ENCODE data around the gene DLX5. TPM values are rescaled to one million over a fixed set of nuclear protein-coding genes. Genes with fewer than 3 reads are reported as not detected.

Gene DLX5
- total and polyA plus RNA-seq, 4 experiments from 2014 or later: not detected

DNA sequence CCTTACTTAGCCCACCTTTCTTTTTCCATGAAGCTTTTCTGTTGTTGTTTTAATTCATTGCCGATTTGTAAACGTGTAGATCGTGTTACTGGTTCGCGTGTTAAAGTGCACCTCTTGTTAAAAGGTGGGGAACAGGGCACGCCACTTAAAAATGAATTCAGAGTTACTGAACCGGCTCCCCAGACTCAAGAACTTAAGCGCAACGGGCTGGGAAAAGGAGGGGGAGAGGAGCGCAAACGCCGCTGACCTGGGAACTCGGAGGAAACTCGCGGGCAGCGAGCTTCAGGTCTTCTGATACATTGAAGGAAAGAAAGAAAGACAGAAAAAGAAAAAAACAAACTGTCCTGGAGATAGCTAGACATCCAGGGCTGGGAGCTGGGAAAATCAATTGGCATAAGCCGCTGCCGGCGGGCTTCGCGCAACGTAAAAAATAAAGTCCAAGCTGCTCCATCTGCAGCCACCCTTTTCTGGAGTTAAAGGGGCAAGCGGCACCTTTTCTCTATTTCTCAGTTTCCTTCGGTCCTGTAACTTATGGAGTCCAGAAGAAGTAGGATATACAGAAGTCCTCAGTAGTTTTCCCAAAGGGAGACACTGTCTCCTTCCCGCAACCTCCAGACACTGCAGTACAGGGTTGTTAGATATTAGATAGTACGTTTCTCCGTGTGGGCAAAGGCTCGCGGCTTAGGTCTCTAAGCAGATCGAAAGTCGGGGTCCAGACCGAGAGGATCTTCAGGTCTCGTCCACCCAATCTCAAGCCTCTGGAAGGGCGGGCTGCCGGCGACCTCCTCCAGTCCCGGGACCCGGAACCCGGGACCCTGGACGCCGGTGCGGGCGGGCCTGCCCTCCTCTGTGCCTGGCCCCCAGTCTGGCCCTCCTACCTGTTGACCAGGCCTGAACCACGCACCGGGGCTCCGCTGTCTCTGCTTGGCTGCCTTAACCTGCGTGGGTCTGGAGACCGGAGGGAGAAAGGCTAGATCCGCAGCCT lies 21.1 kb downstream of the DLX5 start:
- DNase-seq: no peak
- Mint-ChIP-seq H3K9me3 (peaks cover 0 to 26% (median 13%) of the 10 kb centered on the region in 8 donors), H3K4me3 (peak overlapping the region in 6 of 8 donors; percentile 43 to 85 (median 52)), H3K36me3 (no peaks in the 10 kb centered on the region), H3K4me1 (peaks cover 2 to 28% (median 13%) of the 10 kb centered on the region in 4 donors), H3K27me3 (peaks cover 66 to 71% of the 10 kb centered on the region in 2 donors), H3K27ac (peak overlapping the region in 3 of 7 donors; percentile 35 to 48 (median 41))
- Histone ChIP-seq H3K36me3 (ENCODE audit: insufficient read depth, low read length) (no peaks in the 10 kb centered on the region), H3K27ac (ENCODE audit: low read depth, low read length) (no peak overlapping the region), H3K4me3 (ENCODE audit: low read length in 2 of 2) (peak overlapping the region in 1 of 2 donors; percentile 19), H3K4me1 (ENCODE audit: insufficient read depth, low read length) (peaks cover 29% of the 10 kb centered on the region), H3K27me3 (ENCODE audit: insufficient read depth, low read length) (peaks cover 76% of the 10 kb centered on the region), H3K9me3 (ENCODE audit: control insufficient read depth in 1 of 2, low read length in 2 of 2) (no peaks in the 10 kb centered on the region)
- POLR2A ChIA-PET (ENCODE audit: partially characterized antibody): no interaction called here
- intact Hi-C loops (cut with micrococcal nuclease): no loop called here
- CTCF ChIA-PET (ENCODE audit: partially characterized antibody): interaction anchor here (0.6 kb wide), 1 partner anchor 13 kb away, joined by 3 read pairs; no protein-coding TSS in a partner anchor

DNA sequence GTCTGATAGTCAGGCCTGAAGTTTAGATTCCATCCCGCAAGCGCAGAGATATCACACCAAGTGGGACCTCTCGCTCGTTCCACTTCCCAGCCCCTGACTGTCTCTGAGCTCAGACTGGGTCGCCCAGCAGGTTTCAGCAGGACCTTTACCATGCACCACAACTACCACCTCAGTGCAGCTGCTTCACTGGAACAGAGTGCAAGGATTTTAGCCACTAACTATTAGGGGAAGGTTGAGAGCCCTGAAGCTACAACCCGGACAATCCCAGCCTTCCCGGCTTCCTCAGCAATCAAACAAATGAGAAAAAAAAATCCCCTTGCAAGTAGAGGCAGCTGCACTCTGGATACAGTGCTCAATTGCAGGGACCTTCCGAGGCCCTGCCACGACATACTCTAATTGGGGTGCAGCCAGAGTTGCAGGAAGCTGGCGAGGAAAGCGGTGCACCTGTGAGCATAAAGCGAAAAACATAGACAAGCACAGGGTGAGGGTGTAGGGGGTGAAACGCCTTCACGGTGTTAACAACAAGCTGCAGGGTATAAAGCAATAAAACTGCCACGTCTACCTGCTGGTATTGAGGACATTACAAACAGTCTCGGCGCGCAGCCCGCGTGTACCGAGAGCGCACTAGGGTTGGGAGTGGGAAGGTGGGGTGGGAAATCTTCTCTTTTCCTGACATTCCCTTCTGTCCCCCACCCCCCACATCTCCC lies 21.9 kb downstream of the DLX5 start:
- peak overlapping the region in 3 of 8 donors; percentile 13 to 52 (median 39) for H3K4me3 Mint-ChIP-seq
- intact Hi-C loops (cut with micrococcal nuclease): no loop called here
- POLR2A ChIA-PET (ENCODE audit: partially characterized antibody): no interaction called here

DNA sequence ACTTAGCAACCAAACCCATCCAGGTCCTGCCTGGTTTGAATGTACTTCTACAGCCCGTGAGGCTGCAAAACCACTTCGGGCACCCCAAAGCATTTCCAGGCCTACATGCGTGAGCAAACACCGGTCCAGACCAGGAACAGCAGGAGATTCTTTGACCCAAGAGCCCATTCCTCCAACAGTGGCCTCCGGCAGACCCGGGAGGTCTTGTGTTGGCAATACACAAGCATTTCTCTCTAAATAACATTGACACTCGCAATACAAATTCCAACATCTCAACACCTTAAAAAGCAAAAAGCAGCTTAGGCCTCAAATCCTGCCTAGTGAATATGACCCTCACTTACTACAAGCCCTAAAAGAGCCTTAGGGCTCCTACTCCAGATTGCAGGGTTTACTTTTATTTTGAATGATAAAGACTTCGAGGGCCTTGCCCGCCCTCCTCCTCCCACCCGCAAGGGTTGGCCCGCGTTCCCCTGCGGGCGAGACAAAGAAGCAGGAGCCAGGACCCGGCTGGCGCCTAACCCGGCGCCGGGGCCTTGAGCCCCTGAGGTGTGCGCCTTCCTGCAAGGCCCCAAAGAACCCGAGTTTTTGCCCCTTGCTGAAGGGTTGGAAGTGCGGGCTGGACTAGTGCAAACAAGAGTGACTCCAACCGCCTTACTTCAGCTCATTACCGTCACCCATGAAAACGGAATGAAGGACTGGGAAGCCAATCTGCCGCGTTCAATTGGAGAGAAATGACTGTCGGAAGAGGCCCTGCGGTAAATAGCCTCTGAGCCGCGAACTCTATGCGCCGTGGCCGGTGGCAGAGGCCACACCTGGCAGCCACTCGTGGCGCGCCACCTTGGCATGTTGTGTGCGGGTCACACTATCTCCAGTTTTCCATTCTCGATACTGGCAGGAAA lies 22.7 kb downstream of the DLX5 start:
- H3K9me3 ChIP-seq (ENCODE audit: control insufficient read depth in 1 of 2, low read length in 2 of 2): no peaks in the 10 kb centered on the region
- H3K4me1 Mint-ChIP-seq: peaks cover 4 to 26% (median 13%) of the 10 kb centered on the region in 4 donors
- ChIA-PET CTCF (ENCODE audit: partially characterized antibody) (no interaction called here), POLR2A (ENCODE audit: partially characterized antibody) (no interaction called here)
- H3K4me1 ChIP-seq (ENCODE audit: insufficient read depth, low read length): peaks cover 24% of the 10 kb centered on the region
- no peak overlapping the region for H3K27ac ChIP-seq (ENCODE audit: low read depth, low read length)
- H3K27me3 Mint-ChIP-seq: peaks cover 67 to 74% of the 10 kb centered on the region in 2 donors
- intact Hi-C loops (cut with micrococcal nuclease): no loop called here
- H3K27me3 ChIP-seq (ENCODE audit: insufficient read depth, low read length): peaks cover 74% of the 10 kb centered on the region
- H3K36me3 ChIP-seq (ENCODE audit: insufficient read depth, low read length): no peaks in the 10 kb centered on the region
- peak overlapping the region in 1 of 8 donors; percentile 39 for H3K4me3 Mint-ChIP-seq
- peak overlapping the region in 1 of 7 donors; percentile 6 for H3K27ac Mint-ChIP-seq
- no peaks in the 10 kb centered on the region for H3K36me3 Mint-ChIP-seq
- H3K4me3 ChIP-seq (ENCODE audit: low read length in 2 of 2): no peak overlapping the region
- peaks cover 0 to 34% (median 15%) of the 10 kb centered on the region in 8 donors for H3K9me3 Mint-ChIP-seq
- DNase-seq: no peak

More for the DNA sequence above, 21.9 kb downstream of the DLX5 start:
- peaks cover 2 to 28% (median 13%) of the 10 kb centered on the region in 4 donors for H3K4me1 Mint-ChIP-seq
- H3K36me3 Mint-ChIP-seq: no peaks in the 10 kb centered on the region
- Histone ChIP-seq H3K4me1 (ENCODE audit: insufficient read depth, low read length) (peaks cover 29% of the 10 kb centered on the region), H3K4me3 (ENCODE audit: low read length in 2 of 2) (no peak overlapping the region), H3K27ac (ENCODE audit: low read depth, low read length) (no peak overlapping the region), H3K36me3 (ENCODE audit: insufficient read depth, low read length) (no peaks in the 10 kb centered on the region), H3K9me3 (ENCODE audit: control insufficient read depth in 1 of 2, low read length in 2 of 2) (no peaks in the 10 kb centered on the region), H3K27me3 (ENCODE audit: insufficient read depth, low read length) (peaks cover 76% of the 10 kb centered on the region)
- H3K9me3 Mint-ChIP-seq: peaks cover 0 to 27% (median 13%) of the 10 kb centered on the region in 8 donors
- H3K27ac Mint-ChIP-seq: peak overlapping the region in 2 of 7 donors; percentile 6 to 35
- CTCF ChIA-PET (ENCODE audit: partially characterized antibody): interaction anchor here (0.6 kb wide), 1 partner anchor 12 kb away, joined by 3 read pairs; no protein-coding TSS in a partner anchor
- peaks cover 66 to 73% of the 10 kb centered on the region in 2 donors for H3K27me3 Mint-ChIP-seq
- no peak for DNase-seq

DNA sequence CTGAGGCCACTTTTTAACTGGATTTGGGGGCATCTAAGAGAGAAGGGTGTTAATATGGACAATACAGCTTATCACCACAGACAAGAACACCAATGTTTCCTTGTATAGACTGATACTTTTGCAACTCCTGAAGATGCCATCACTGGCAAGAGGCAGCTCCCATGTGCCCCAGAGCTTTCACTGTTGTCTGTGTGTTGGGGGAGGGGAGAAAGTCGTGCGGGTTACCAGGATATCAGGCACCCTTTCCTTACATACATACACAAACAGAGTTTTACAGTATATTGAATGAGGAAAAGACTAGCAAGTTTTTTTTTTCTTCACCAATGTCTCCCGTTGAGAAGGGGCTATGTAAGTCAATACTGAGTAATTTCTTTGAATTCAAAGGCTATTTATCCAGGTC lies 23.4 kb downstream of the DLX5 start:
- Histone ChIP-seq H3K27ac (ENCODE audit: low read depth, low read length) (no peak overlapping the region), H3K4me1 (ENCODE audit: insufficient read depth, low read length) (peaks cover 20% of the 10 kb centered on the region), H3K9me3 (ENCODE audit: control insufficient read depth in 1 of 2, low read length in 2 of 2) (no peaks in the 10 kb centered on the region), H3K27me3 (ENCODE audit: insufficient read depth, low read length) (peaks cover 73% of the 10 kb centered on the region), H3K4me3 (ENCODE audit: low read length in 2 of 2) (no peak overlapping the region), H3K36me3 (ENCODE audit: insufficient read depth, low read length) (no peaks in the 10 kb centered on the region)
- DNase-seq: no peak
- Mint-ChIP-seq H3K9me3 (peaks cover 0 to 38% (median 15%) of the 10 kb centered on the region in 8 donors), H3K4me3 (no peak overlapping the region), H3K27me3 (peaks cover 70 to 77% of the 10 kb centered on the region in 2 donors), H3K36me3 (no peaks in the 10 kb centered on the region), H3K4me1 (peaks cover 4 to 22% (median 13%) of the 10 kb centered on the region in 4 donors), H3K27ac (no peak overlapping the region)
- CTCF ChIA-PET (ENCODE audit: partially characterized antibody): interaction anchor here (1.1 kb wide), 1 partner anchor 25 kb away, joined by 3 read pairs; no protein-coding TSS in a partner anchor
- intact Hi-C loops (cut with micrococcal nuclease): no loop called here
- POLR2A ChIA-PET (ENCODE audit: partially characterized antibody): no interaction called here

DNA sequence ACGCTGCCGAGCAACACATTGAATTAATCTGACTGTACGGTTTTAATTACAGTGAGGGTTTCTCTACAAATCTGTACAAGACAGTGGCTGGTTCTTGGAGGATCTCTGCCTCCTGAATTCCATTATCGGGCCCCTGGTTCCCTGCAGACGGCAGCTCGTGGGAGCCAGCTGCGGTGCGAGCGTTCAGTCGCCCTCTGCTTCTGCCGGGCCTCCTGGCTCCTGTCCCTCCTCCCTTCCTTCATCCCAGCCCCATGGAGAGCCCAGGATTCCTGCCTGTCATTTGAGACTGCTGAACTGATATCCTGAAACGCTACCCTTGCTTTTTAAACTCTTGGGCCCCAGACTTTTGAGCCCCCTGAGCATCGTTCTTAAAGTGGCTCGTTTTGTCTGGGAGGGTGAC lies 25.9 kb downstream of the DLX5 start:
- ChIA-PET CTCF (ENCODE audit: partially characterized antibody) (no interaction called here), POLR2A (ENCODE audit: partially characterized antibody) (no interaction called here)
- no peak for DNase-seq
- H3K27me3 ChIP-seq (ENCODE audit: insufficient read depth, low read length): peaks cover 78% of the 10 kb centered on the region
- Mint-ChIP-seq H3K27ac (no peak overlapping the region), H3K36me3 (peaks cover 0 to 6% of the 10 kb centered on the region in 2 donors), H3K4me3 (peak overlapping the region in 1 of 8 donors; percentile 36), H3K9me3 (peaks cover 0 to 47% (median 16%) of the 10 kb centered on the region in 8 donors), H3K4me1 (peaks cover 1 to 9% (median 4%) of the 10 kb centered on the region in 4 donors), H3K27me3 (peaks cover 80 to 83% of the 10 kb centered on the region in 2 donors)
- no peaks in the 10 kb centered on the region for H3K36me3 ChIP-seq (ENCODE audit: insufficient read depth, low read length)
- H3K4me3 ChIP-seq (ENCODE audit: low read length in 2 of 2): no peak overlapping the region
- intact Hi-C loops (cut with micrococcal nuclease): no loop called here
- H3K4me1 ChIP-seq (ENCODE audit: insufficient read depth, low read length): peaks cover 2% of the 10 kb centered on the region
- no peak overlapping the region for H3K27ac ChIP-seq (ENCODE audit: low read depth, low read length)
- H3K9me3 ChIP-seq (ENCODE audit: control insufficient read depth in 1 of 2, low read length in 2 of 2): no peaks in the 10 kb centered on the region

DNA sequence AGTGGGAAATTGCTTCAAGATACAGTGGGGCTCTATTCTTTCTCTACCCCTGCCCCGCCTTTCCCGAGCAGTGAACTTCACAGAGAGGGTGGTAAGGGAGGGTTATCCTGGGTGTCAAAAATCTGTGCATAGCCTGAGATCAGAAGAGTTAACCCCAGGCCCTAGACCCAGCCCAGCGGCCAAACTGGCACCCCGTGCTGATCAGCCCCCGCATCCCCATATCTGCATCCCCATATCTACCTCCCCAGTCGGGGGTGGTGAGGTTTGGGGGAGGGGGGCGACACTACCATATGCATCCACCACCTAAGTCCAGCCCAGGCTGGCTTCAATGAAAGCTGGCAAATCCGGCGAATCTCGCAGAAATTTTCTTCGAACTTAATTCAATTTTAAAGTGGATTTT lies 26.3 kb downstream of the DLX5 start:
- H3K27ac Mint-ChIP-seq: no peak overlapping the region
- Histone ChIP-seq H3K27me3 (ENCODE audit: insufficient read depth, low read length) (peaks cover 78% of the 10 kb centered on the region), H3K4me1 (ENCODE audit: insufficient read depth, low read length) (no peaks in the 10 kb centered on the region), H3K36me3 (ENCODE audit: insufficient read depth, low read length) (no peaks in the 10 kb centered on the region), H3K9me3 (ENCODE audit: control insufficient read depth in 1 of 2, low read length in 2 of 2) (no peaks in the 10 kb centered on the region), H3K4me3 (ENCODE audit: low read length in 2 of 2) (no peak overlapping the region), H3K27ac (ENCODE audit: low read depth, low read length) (no peak overlapping the region)
- DNase-seq: no peak
- no peak overlapping the region for H3K4me3 Mint-ChIP-seq
- H3K27me3 Mint-ChIP-seq: peaks cover 84 to 86% of the 10 kb centered on the region in 2 donors
- intact Hi-C loops (cut with micrococcal nuclease): no loop called here
- H3K9me3 Mint-ChIP-seq: peaks cover 0 to 49% (median 16%) of the 10 kb centered on the region in 8 donors
- H3K36me3 Mint-ChIP-seq: peaks cover 0 to 6% of the 10 kb centered on the region in 2 donors
- peaks cover 1 to 8% (median 4%) of the 10 kb centered on the region in 4 donors for H3K4me1 Mint-ChIP-seq
- ChIA-PET CTCF (ENCODE audit: partially characterized antibody) (no interaction called here), POLR2A (ENCODE audit: partially characterized antibody) (no interaction called here)
